Activated CD4-positive, CD25-positive, alpha-beta regulatory T cell treated with anti-CD3 and anti-CD28 coated beads, Interleukin-2, amount 50 U/mL, for 16 hours (primary cell): ENCODE data around the gene GRID1.
"Not testable (repeated sequence)": the region's sequence is repeated elsewhere in the genome, so short reads cannot be mapped to it uniquely, and the experiment has no call there.

Source experiments
- DNase-seq: peaks from one replicate; pipeline ENCODE4 v3.0.0-alpha.2; 2020; ENCODE audit warnings: low read depth, low spot score

Gene GRID1

DNA sequence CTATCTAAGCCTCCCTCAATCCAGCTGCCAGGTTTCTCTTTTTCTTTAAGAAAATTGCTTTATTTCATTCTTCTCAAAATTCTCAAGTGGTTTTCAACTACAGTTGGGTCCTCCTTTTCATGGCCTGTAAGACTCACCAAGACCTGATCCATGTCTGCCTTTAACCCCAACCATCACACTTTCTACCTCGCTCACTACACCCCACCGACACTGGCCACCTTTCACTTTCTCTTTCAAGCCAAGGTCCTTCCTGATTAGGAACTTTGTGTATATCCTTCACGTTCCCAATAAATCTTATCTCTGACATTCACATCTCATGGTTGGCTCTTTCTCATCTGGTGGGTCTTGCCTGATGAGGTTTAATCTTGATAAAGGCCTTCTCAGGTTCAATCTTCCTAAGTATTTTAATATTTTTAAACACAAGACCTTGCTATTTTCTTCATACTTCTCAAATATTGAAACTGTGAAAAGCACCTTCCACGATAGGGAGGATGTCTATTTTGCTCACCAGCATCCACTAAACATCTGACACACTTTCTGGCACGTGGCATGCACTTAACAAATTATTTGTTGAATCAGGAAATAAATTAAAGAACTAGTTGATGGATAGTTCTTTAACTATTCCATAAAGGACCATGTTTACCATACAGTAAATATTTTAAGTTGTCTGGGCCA is 624.8 kb downstream of the GRID1 start:
- no peak for DNase-seq

DNA sequence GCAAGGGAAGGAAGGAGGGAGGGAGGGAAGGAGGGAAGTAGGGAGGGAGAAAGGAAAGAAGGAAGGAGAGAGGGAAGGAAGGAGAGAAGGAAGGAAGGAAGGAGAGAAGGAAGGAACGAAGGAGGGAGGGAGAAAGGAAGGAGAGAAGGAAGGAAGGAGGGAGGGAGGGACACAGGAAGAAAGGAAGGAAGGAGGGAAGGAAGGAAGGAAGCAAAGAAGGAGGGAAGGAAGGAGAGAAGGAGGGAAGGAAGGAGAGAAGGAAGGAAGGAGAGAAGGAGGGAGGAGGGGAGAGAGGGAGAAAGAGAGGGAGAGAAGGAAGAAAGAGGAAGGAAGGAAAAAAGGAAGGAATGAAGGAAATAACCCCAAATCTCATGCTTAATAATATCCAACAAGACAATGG is 630.6 kb downstream of the GRID1 start:
- DNase-seq = no peak

DNA sequence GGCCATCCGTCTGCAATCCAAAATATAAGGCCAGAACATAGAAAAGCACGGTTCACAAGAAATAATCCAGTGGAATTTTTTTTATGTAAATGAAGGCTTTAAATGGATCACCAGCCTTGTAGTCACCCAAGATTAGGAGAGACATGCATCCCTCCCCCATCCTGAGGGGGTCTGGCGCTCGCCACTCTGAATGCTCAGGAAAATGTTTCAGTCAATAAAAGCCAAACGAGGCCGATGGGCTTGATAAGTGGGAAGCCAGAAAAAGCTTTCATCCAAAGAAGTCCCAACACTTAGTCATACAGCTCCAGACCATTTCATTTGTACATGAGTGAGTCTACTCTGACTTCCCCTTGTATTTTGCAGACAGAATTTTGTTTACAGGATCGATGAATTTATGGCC is 631.8 kb downstream of the GRID1 start:
- DNase-seq = no peak

DNA sequence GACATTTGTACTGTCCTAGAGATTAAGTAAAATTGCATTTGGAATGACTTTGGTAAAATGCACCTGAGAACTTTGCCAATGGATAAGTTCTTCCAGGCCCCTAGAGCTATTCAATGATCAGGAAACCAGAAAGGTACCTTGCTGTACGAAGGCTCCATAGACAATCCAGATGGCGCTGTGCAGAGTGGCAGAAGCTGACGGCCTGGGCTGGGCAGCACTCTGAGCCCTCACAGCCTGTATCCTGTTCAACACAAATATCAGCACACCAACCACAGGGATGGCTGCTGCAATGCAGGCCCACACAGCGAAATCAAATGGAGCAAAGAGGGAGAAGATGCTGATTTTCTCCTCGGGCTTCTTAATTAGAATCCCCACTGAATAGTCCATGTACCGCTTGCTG is 642.4 kb downstream of the GRID1 start:
- DNase-seq = no peak

DNA sequence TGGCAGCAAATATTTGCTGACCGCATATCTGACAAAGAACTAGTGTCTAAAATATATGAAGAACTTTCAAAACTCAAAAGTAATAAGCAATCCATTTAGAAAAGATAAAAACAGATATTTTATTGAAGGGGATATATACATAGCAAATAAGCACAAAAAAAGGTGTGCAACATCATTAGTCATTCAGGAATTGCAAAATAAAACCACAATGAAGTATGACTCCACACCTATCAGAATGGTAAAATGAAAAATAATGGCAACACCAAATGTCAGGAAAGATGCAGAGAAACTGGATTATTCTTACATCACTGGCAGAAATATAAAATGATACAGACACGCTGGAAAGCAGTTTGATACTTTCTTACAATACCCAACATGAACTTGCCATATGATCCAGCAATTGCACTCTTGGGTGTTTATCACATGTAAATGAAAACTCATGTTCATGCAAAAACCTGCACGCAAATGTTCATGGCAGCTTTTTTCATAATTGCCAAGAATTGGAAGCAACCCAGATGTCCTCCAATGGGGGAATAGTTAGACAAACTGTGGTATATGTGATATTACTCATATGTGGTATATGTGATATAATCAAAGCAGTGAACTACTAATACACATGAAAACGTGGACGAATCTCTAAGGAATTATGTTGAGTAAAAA is 645.5 kb downstream of the GRID1 start:
- no peak for DNase-seq

DNA sequence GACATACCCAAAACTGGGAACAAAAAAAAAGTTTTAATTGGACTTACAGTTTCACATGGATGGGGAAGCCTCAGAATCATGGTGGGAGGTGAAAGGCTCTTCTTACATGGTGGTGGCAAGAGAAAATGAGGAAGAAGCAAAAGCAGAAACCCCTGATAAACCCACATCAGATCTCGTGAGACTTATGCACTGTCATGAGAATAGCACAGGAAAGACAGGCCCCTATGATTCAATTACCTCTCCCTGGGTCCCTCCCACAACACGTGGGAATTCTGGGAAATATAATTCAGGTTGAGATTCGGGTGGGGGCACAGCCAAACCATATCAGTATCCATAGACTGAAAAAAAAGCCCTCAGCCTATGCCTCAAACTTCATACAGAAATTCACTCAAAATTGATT is 647.2 kb downstream of the GRID1 start:
- DNase-seq = no peak

DNA sequence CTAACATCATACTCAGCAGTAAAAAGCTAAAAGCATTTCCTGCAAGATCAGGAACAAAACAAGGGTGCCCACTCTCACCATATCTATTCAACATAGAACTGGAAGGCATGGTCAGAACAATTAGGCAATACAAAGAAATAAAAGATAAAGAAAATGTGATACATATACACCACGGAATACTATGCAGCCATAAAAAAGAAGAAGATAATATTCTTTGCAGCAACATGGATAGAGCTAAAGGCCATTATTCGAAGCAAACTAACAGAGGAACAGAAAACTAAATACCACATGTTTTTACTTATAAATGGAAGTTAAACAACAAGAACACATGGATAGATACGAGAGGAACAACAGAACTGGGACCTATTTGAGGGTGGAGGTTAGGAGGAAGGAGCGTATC is 652.7 kb downstream of the GRID1 start:
- DNase-seq = no peak

DNA sequence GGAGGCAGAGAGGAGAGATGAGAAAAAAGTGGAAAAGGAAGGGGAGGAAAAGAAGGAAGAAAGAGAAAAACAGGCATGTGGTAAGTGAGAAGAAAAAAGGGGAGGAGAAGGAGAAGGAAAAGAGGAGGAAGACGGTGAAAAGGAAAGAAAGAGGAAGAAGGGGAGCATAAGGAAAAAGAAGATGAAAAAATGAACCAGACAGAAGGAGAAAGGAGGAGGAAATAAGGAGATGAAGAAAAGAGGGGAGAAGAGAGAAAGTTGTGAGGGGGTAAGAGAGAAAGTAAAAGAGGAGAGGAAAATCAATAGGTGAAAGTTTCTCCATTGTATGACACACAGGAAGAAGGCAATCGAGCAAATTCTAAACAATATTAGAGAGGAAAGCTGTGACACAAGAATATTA is 663.8 kb downstream of the GRID1 start:
- DNase-seq = no peak

DNA sequence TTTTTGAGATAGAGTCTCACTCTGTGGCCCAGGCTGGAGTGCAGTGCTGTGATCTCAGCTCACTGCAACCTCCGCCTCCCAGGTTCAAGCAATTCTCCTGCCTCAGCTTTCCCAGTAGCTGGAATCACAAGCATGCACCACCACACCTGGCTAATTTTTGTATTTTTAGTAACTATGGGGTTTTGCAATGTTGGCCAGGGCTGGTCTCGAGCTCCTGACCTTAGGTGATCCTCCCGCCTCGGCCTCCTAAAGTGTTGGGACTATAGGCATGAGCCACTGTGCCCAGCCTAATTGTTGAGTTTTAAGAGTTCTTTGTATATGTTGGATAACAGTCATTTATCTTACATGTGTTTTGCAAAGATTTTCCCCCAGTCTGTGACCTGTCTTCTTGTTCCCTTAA is 667.5 kb downstream of the GRID1 start:
- not testable (repeated sequence) for DNase-seq

DNA sequence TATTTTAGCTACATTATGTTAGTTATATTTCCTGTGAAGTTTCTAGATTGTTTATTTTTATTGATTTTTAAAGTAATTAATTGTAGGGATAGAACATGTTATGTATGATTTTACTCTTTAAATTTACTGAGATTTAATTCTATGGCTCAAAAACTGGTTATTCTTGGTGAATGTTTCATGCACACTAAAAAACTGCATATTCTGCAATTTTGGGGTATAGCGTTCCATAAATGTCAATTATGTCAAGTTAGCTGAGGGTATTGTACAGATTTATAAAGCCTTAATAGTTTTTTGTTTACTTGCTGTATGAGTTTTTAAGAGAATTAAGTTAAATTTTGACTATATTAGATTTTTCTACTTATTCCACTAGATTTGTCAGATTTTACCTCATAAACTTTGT is 669.7 kb downstream of the GRID1 start:
- DNase-seq = no peak

DNA sequence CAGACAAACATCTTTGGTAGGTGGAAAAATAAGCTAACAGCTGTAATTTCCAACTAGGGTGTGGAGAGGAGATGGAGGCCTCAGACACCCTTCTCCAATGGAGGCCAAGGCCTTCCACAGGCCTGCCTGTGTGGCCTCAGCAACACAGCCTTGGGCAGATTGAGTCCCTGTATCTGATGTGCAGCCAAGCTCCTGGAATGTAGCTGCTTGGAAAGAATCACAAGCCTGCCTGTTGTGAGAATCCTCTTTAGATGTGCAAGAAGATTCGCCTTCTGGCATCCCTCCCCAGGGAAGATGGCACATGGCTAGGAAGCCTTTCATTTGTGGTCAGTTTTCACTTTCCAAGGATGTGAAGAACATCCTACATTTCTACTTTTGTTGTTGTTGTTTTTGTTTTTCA is 684.0 kb downstream of the GRID1 start:
- DNase-seq = no peak

DNA sequence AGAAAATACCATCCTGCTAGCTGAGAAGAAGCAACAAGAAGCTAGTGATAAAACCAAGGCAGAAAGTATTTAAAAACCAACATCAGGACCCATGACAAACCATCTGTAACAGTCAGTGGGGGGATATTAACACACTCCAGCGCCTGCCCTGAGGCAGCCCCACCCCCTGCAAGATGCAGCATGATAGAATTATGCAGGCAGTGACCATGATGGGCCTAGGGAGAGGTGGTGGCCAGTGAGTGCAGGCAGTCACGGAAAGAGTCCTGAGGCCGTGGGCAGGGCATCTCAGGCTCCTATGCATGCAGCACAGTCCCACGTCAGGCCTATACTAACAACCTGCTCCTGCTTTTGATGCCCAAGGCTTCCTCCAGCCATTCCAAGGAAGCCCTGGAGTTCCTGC is 686.9 kb downstream of the GRID1 start:
- no peak for DNase-seq

DNA sequence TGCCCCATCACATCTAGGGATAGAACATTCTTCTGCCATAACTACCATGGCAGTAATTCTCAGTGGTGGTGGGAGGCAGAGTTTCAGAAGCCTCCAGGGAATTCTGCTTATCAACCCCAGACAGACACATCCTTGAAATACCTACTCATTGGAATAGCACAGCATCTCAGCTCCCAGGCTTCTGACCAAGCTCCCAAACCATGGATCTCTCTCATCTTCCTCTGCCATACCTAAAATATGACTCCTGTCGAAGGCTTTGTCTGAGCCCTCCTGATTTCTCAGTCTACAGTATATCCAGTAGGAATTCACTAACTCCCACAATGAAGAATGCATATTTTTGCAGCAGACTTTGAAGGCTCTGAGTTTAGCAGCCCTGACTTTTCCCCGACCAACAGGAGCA is 687.5 kb downstream of the GRID1 start:
- no peak for DNase-seq

DNA sequence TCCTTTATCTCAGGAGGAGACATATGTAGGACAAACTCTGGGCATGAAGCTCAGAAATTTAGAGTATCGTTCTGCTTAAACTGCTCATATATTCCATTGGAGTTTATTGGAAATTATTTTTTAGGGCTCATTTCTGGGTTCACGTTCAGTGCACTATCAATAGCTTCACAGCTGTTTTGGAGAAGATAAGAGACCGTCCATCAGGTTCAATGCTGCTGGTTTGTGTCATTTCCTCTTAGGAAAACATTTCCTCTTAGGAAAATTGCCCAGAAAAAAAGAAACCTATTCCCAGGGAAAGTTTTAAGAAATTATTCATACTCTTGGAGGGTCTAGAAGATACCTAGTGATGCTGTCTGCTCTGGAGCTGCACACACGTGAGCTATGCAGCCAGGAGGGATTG is 691.7 kb downstream of the GRID1 start:
- DNase-seq = no peak

DNA sequence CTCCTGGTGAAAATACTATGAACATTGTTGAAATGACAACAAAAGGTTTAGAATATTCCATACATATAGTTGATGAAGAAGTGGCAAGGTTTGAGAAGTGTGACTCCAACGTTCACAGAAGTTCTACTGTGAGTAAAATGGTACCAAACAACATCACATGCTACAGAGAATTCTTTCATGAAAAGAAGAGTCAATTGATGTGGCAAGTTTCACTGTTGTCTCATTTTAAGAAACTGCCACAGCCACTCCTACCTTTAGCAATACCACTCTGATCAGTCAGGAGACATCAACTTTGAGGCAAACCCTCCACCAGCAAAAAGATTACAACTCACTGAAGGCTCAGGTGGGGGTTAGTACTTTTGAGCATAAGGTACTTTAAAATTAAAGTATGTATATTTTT is 693.3 kb downstream of the GRID1 start:
- DNase-seq = no peak

DNA sequence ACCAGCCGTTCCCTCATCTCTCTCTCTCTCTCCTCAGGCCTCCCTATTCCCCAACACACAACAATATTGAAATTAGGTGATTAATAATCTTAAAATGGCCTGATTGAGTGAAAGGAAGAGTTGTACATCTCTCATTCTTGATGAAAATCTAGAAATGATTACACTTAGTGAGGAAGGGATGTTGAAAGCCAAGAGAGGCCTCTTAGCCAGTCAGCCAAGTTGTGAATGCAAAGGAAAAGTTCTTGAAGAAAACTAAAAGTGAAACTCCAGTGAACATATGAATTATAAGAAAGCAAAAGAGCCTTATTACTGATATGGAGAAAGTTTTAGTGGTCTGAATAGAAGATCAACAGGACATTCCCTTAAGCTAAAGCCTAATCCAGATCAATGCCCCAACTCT is 695.1 kb downstream of the GRID1 start:
- no peak for DNase-seq

DNA sequence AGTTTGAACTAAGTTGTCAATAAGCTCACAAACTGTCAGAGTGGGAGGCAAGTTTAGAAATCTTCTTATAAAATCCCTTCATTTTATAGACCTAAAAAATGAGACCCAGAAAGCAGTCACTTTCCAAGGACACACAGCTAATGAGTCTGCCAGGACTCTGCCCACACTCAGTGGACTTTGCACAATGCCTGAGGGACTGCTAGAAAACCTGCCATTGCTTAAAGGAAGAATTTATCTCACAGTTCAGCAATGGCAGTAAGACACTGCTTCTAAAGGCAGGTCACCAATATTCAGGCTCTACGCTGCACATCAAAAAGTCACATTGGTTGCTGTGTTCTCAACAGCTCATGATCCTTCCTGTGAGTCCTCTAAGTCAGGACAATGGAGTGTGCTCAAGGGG is 698.1 kb downstream of the GRID1 start:
- DNase-seq = no peak

DNA sequence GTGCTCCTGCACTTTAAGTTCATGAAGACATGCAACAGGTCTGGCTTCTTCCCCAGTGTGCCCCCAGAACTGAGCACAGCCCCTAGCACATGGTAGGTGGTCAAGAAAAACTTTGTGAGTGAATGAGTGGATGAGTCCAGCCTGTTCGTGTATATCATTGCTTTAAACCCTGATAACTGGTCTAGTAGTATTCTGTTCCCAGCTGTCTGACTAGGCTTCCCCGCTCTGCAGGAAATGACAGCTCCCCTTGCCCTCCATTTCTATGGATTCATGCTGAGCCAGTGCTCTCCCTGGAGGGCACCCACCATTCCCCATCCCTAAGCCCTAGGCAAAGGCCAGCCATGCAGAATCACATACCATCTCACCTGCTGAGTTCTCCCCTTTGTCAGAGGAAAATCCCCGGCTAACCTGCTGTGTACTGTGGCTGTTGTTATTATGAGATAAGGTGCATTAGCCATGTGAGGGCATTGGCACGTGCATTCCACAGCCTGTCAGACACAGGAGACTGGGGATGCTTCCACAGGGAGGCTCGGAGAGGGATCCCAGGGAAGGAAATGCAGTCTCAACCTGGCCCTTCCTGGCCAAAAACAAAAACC is 698.9 kb downstream of the GRID1 start:
- DNase-seq = no peak

DNA sequence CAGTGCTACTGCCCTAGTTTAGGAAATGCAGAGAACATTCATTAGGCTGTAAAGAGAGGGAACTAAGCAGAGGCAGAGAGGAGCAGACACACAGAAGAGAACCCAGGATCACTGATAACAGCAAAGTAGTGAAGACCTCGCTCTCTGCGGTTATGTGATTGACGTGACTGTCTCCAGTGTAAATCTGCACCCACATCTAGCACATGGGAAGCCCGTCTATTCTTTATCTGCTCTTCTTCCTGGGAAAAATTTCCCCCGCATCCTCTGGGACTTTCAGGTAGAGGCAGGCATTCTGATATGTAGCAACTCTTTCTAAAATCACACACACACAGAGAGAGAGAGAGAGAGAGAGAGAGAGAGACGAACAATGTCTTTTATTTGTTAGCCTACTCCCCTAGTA is 699.6 kb downstream of the GRID1 start:
- DNase-seq = no peak

DNA sequence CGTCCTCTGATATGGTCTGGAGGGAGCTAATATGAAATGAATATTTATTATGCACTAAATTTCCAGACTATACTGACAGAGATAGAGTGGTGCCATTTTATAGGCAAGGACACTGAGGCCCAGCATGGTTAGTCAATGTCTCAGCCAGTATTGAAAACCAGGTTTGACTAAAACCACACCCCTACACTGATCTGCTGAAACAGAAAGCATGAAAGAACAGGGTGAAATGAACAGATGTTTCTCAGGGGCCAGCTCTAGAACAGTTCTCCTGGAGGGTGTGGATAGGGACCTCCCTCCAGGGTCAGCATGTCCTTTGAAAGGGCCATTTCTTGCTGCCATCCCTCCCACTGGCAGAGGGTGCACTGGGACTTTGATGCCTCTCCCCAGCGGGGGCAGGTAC is 700.5 kb downstream of the GRID1 start:
- DNase-seq = no peak

DNA sequence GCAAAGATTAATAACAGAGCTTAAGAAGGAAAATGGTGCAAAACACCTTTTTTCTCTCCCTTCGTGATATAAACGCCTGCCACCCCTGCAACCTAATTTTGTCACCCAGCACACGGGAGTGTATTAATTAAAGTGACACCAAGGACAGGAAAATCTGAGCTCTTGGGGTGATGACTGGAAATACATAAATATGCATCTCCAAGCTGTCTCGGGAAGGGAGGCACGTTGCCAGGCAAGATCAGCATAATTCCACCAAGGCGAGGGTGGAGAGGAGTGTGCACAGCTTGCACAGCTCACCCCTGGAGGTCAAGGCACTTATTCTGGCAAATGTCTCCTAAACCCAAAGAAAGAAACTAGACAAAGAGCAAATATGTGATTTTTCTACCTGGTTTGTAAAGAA is 700.9 kb downstream of the GRID1 start:
- DNase-seq = no peak

DNA sequence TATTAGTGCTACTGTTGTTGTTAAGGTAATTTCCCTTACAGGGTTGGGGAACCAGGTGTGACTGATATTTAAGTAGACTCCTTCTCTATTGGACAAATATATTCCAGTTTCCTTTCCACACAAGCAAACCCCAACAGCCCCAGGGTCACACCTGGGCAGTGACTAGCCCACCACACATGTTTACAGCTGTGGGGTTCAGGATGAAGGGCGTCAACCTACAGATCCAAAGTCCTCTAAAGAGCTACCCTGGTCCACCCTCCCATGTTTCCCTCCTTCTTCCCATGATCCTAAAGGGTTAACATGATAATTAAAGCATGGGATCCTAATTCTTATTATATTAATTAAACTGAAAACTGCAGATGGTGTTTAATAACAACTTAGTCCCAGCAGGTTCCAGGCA is 701.5 kb downstream of the GRID1 start:
- DNase-seq = no peak

DNA sequence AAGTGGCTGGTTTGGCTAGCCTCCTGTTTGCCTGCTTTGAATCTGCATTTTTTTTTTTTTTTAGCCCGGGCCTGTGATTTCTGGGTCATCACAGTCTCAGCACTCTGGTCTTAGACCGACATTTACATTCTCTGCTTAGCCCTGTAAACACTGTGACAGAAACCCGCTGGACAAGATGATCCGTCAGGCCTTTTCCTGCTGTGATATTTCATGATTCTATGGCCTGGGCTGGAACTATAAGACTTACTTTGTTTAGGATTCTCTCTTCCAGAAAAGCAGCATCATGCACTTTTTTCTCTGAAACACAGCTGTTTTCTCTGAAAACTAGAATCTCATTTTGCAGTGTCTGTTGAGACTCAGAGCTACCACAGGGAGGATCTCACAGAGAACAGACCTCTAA is 705.5 kb downstream of the GRID1 start:
- no peak for DNase-seq
